ENCODE data around the gene DDX52.

Gene DDX52

DNA sequence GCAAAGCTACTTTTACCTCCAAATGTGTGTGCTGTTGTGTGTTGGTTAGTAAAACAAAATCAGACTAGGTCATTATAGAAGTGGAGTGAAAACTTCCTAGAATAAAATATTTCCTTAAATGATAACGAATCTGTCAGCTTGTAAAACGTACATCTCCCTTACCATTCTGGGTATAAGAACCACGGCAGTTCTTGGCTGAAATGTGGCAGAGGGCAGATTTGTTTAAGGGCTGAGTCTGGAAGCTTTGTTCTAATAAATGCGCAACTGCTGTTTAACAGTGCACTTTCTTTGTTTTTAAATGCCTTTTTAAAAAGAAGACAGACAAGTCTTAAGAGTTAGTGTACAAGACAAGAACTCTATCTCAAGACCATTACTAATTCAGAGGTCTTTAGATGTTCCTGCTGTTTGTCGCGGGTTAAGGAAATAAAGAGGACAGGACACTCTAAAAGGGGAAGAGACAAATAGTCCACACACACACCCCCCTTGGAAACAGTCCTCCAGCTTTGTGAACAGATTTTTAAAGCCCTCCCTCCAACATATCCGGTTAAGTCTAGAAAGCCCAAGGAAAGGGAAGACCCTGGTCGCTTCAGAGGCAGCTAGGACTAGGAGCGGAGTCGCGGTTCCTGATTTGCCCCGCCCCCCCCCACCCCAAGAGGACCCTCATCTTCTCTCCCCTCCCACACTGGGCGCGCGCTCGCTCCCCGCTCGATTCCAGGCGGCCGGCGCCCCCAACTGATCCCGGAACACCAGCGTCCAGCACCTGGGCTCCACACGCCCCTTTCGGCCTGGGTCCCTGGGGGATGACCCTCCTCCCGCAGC lies 34.7 kb downstream of the DDX52 start:
- Histone ChIP-seq H3K9me3 (replicated peaks in 1 of 11) (peaks cover 0 to 18% (median 14%) of the 10 kb centered on the region in 11 experiments; a peak in 19 of 22 replicates), H3K4me2 (peak overlapping the region; percentile 82 to 100 (median 92)), H4K20me1 (peaks cover 0 to 43% (median 0%) of the 10 kb centered on the region in 11 experiments; a peak in 8 of 22 replicates), H3K27ac (peak overlapping the region; percentile 91 to 99 (median 96)), H3K27me3 (no peaks in the 10 kb centered on the region), H3K9ac (peak overlapping the region; percentile 93 to 98 (median 96)), H3K36me3 (peaks cover 31 to 45% (median 39%) of the 10 kb centered on the region in 11 experiments), H3K4me1 (peaks cover 28 to 43% (median 33%) of the 10 kb centered on the region in 10 experiments), H3K4me3 (peak overlapping the region; percentile 76 to 98 (median 90))
- no peak for TF ChIP-seq Cebpa-rat (IDR thresholded peaks at IDR 0.05)

DNA sequence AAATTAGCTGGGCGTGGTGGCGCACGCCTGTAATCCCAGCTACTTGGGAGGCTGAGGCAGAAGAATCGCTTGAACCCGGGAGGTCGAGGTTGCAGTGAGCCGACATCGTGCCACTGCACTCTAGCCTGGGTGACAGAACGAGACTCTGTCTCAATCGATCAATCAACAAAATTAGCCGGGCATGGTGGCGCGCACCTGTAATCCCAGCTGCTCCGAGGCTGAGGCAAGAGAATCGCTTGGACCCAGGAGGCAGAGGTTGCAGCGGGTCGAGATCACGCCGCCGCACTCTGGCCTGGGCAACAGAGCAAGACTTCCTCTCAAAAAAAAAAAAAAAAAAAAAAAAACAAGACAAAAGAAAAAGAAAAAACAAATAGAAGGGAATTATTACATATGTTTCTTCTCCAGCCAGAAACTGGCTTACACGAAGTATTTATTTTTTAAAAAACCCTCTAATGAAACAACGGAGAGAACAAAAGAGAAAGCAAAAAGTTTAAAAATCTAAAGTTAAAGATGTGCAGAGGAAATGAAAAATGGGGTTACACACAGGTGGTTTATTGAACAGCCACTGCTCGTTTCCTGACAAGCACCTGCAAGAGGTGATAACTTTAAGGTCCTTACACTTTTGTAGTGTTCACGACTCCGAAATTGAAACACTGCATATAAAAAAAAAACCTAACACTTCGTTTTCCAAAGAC lies 35.5 kb downstream of the DDX52 start:
- peaks cover 28 to 51% (median 33%) of the 10 kb centered on the region in 10 experiments for H3K4me1 ChIP-seq
- H4K20me1 ChIP-seq = peaks cover 0 to 50% (median 2%) of the 10 kb centered on the region in 11 experiments; a peak in 11 of 22 replicates
- H3K27ac ChIP-seq = peak overlapping the region; percentile 91 to 99 (median 96); a peak in 21 of 22 replicates
- TF ChIP-seq Cebpa-rat (IDR thresholded peaks at IDR 0.05) = 0 out of 22 replicates have a peak, but pooled peaks of 1 of the 11 experiments have one; percentile 28
- H3K9ac ChIP-seq = peak overlapping the region; percentile 93 to 98 (median 96)
- no peaks in the 10 kb centered on the region for H3K27me3 ChIP-seq
- peaks cover 0 to 25% (median 18%) of the 10 kb centered on the region in 11 experiments; a peak in 19 of 22 replicates for H3K9me3 ChIP-seq (replicated peaks in 1 of 11)
- H3K4me2 ChIP-seq = peak overlapping the region; percentile 82 to 100 (median 92)
- peak overlapping the region; percentile 76 to 98 (median 90) for H3K4me3 ChIP-seq
- peaks cover 25 to 45% (median 39%) of the 10 kb centered on the region in 11 experiments for H3K36me3 ChIP-seq

DNA sequence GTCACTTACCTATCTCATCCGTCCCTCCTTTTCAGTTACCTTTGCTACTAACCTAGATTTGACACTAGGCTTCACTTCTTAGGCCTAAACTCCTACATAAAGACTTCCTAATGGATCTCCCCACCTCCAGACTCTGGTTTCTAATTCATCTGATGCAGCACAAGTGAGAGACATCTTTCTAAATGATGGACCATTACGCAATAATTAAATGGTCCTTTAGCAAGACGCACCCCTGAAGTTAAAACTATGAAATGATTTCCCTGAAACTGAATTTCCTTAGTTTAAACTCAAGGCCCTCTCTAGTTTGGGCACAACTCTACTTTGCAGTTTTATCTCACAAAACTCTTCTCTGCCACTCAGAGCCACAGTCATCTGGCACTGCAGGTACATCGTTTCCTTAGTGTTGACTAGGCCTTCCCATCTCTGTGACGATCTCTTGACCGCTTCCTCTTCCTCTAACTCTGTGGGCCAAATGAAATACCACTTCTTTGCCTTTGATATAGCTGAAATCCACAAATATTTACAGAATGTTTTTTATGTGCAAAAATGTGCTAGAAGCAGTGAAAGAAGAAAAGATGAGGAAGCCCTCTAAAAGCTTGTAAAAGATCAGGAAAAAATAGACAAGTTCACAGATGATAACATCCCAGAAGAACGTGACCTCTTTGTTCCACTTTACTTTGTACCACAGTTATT lies 37.3 kb downstream of the DDX52 start:
- H3K4me3 ChIP-seq = no peak overlapping the region
- no peak overlapping the region for H3K9ac ChIP-seq
- peaks cover 0 to 26% (median 18%) of the 10 kb centered on the region in 11 experiments; a peak in 19 of 22 replicates for H3K9me3 ChIP-seq (replicated peaks in 1 of 11)
- H3K4me1 ChIP-seq = peaks cover 28 to 54% (median 33%) of the 10 kb centered on the region in 10 experiments
- H4K20me1 ChIP-seq = peaks cover 0 to 69% (median 6%) of the 10 kb centered on the region in 11 experiments; a peak in 14 of 22 replicates
- H3K36me3 ChIP-seq = peaks cover 21 to 51% (median 41%) of the 10 kb centered on the region in 11 experiments; a peak in 21 of 22 replicates
- peak in 8 of 11 experiments; percentile 60 to 93 (median 80); a peak in 14 of 22 replicates for TF ChIP-seq Cebpa-rat (IDR thresholded peaks at IDR 0.05)
- H3K4me2 ChIP-seq = peak overlapping the region; percentile 27 to 100 (median 91)
- H3K27ac ChIP-seq = peak overlapping the region in 4 of 11 experiments; percentile 2 to 33 (median 14); a peak in 6 of 22 replicates
- H3K27me3 ChIP-seq = no peaks in the 10 kb centered on the region

DNA sequence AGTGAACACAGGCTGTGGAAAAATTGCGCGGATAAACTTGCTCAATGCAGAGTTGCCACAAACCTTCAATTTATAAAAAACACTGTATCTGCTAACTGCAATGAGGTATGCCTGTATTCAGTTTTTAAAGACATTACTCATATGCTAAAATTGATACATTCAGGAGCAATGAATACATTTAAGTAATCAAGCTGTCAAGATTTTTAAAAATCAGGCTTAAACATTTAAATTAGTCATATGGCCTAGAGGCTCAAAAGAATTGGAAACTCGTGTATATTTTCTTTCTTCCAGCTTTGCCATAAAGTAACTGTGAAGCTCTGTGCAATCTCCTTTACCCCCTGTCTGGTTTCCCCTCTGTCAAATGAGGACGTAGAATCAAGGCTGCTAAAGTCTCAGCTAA lies 38.2 kb downstream of the DDX52 start:
- no peak for TF ChIP-seq Cebpa-rat (IDR thresholded peaks at IDR 0.05)
- no peak overlapping the region for H3K4me3 ChIP-seq
- H4K20me1 ChIP-seq = peaks cover 0 to 77% (median 8%) of the 10 kb centered on the region in 11 experiments; a peak in 14 of 22 replicates
- peaks cover 0 to 26% (median 18%) of the 10 kb centered on the region in 11 experiments; a peak in 19 of 22 replicates for H3K9me3 ChIP-seq (replicated peaks in 1 of 11)
- H3K36me3 ChIP-seq = peaks cover 30 to 59% (median 49%) of the 10 kb centered on the region in 11 experiments; a peak in 21 of 22 replicates
- H3K27ac ChIP-seq = no peak overlapping the region; a peak in 1 of 22 replicates
- no peak overlapping the region for H3K9ac ChIP-seq
- peaks cover 26 to 48% (median 29%) of the 10 kb centered on the region in 10 experiments for H3K4me1 ChIP-seq
- H3K4me2 ChIP-seq = 0 out of 22 replicates have a peak overlapping the region, but pooled peaks of 1 of the 11 experiments have one; percentile 91
- no peaks in the 10 kb centered on the region for H3K27me3 ChIP-seq

DNA sequence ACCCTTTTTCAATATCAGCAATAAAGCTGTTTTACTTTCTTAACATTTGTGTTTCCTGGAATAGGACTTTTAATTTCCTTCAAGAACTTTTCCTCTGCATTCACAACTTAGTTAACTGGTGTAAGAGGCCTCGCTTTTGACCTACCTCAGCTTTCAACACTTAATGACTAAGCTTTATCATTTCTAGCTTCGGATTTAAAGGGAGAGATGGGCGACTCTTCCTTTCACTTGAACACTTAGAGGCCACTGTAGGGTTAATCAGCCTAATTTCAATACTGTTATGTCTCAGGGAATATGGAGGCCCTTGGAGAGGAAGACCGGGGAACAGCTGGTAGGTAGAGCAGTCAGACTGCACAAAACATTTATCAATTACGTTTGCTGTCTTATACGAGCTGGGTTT lies 38.7 kb downstream of the DDX52 start:
- Histone ChIP-seq H3K4me2 (no peak overlapping the region), H3K36me3 (peaks cover 35 to 65% (median 53%) of the 10 kb centered on the region in 11 experiments), H3K27me3 (no peaks in the 10 kb centered on the region), H3K9ac (no peak overlapping the region), H3K27ac (no peak overlapping the region), H3K4me3 (no peak overlapping the region), H4K20me1 (peaks cover 0 to 83% (median 11%) of the 10 kb centered on the region in 11 experiments; a peak in 14 of 22 replicates), H3K9me3 (replicated peaks in 1 of 11) (peaks cover 0 to 26% (median 18%) of the 10 kb centered on the region in 11 experiments; a peak in 19 of 22 replicates), H3K4me1 (peaks cover 21 to 43% (median 24%) of the 10 kb centered on the region in 10 experiments)
- TF ChIP-seq Cebpa-rat (IDR thresholded peaks at IDR 0.05) = no peak

DNA sequence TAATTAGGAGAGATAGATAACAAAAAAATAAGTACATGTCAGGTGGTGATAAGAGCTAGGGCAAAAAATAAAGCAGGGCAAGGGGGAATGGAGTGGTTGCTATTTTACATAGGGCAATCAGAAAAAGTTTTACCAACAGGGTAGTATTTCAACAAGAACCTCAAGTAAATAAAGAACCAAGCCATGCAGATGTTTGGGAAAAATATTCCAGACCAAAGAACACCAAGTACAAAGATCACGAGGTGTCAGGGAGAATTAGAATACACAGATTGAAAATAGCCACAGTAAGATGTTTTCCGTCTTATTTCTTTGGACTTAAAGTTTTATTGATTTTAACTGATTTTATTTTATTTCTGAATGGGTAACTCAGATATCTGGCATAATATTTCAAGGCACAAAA lies 45.1 kb downstream of the DDX52 start:
- no peak overlapping the region for H3K27ac ChIP-seq
- no peak overlapping the region for H3K9ac ChIP-seq
- peaks cover 76 to 96% (median 84%) of the 10 kb centered on the region in 11 experiments for H3K36me3 ChIP-seq
- peaks cover 0 to 10% (median 0%) of the 10 kb centered on the region in 10 experiments; a peak in 4 of 20 replicates for H3K4me1 ChIP-seq
- no peaks in the 10 kb centered on the region for H3K27me3 ChIP-seq
- H4K20me1 ChIP-seq = peaks cover 0 to 93% (median 17%) of the 10 kb centered on the region in 11 experiments; a peak in 15 of 22 replicates
- TF ChIP-seq Cebpa-rat (IDR thresholded peaks at IDR 0.05) = no peak
- no peak overlapping the region for H3K4me2 ChIP-seq
- no peak overlapping the region for H3K4me3 ChIP-seq
- H3K9me3 ChIP-seq (replicated peaks in 1 of 11) = peaks cover 0 to 5% (median 0%) of the 10 kb centered on the region in 11 experiments; a peak in 5 of 22 replicates

DNA sequence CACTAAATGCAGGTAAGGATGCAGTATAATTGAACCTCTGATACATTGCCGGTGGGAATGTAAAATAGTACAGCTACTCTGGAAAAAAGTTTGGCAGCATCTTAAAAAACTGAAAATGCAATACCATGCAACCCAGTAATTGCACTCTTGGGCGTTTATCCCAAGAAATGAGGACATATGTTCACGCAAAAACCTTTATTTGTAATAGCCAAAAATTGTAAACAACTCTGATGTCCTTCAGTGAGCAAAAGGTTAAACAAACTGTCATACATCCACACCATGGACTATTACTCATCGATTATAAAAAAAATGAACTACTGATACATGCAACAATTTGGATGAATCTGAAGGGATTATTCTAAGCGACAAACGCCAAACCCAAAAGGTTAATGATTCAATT lies 51.0 kb downstream of the DDX52 start:
- TF ChIP-seq Cebpa-rat (IDR thresholded peaks at IDR 0.05) = no peak
- Histone ChIP-seq H3K4me2 (no peak overlapping the region), H3K27ac (no peak overlapping the region), H3K9me3 (replicated peaks in 1 of 11) (no peaks in the 10 kb centered on the region), H3K9ac (no peak overlapping the region), H3K27me3 (no peaks in the 10 kb centered on the region), H3K4me3 (no peak overlapping the region), H3K4me1 (no peaks in the 10 kb centered on the region), H4K20me1 (peaks cover 13 to 93% (median 37%) of the 10 kb centered on the region in 11 experiments; a peak in 18 of 22 replicates), H3K36me3 (peaks cover 85 to 96% (median 90%) of the 10 kb centered on the region in 11 experiments)

DNA sequence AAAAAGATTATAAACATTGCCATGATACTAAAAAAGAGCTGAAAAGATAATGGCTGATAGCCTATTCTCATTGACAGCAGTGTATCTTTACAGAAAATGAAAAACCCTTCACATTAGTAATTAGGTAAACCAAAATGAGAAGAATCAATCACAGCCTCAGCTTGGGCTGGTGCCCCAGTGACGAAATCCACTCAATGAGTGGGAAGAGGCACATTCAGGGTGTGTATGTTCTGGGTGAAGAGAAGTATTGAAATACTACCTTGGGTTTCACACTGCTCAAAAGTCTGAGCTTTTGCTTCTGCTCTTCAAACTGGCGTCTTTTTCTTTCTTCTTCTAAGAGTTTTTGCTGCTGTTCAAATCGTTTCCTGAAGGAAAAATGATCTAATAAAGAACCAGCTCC lies 58.2 kb downstream of the DDX52 start:
- H3K36me3 ChIP-seq = peaks cover 92 to 100% (median 96%) of the 10 kb centered on the region in 11 experiments

More for the DNA sequence above, 58.2 kb downstream of the DDX52 start:
- H3K9me3 ChIP-seq (replicated peaks in 1 of 11) = no peaks in the 10 kb centered on the region
- no peak overlapping the region for H3K27ac ChIP-seq
- H3K27me3 ChIP-seq = no peaks in the 10 kb centered on the region
- peaks cover 0 to 45% (median 27%) of the 10 kb centered on the region in 11 experiments; a peak in 13 of 22 replicates for H4K20me1 ChIP-seq
- no peaks in the 10 kb centered on the region for H3K4me1 ChIP-seq
- no peak overlapping the region for H3K4me3 ChIP-seq
- no peak overlapping the region for H3K4me2 ChIP-seq
- no peak for TF ChIP-seq Cebpa-rat (IDR thresholded peaks at IDR 0.05)
- H3K9ac ChIP-seq = no peak overlapping the region
